ENCODE results near the gene AMER1. TPM values are rescaled to one million over a fixed set of nuclear protein-coding genes. Genes with fewer than 3 reads are reported as not detected.
A peak's percentile ranks its signal among the peaks of the same experiment; 100 is the strongest.
"Not testable (repeated sequence)": the region's sequence is repeated elsewhere in the genome, so short reads cannot be mapped to it uniquely, and the experiment has no call there.

AMER1 gene
- total and polyA plus RNA-seq, 2 of the 8 experiments (the other 6 are each of a cell fraction or from before 2014, with no cell fraction given), result 3.3 to 9.4 TPM

- H3K9me3 ChIP-seq (ENCODE audit: insufficient read depth in 2 of 2, low read depth in 1 of 2, low read length in 1 of 2); H3K4ac ChIP-seq (replicated peaks; ENCODE audit: insufficient read length, low read depth, low read length); H2BK5ac ChIP-seq (ENCODE audit: low read depth, low read length); H2BK120ac ChIP-seq (replicated peaks; ENCODE audit: low read depth, low read length); H3K18ac ChIP-seq (ENCODE audit: extremely low read depth, low read length); H3K14ac ChIP-seq (ENCODE audit: insufficient read length); H3K36me3 ChIP-seq (ENCODE audit: control insufficient read depth in 2 of 4, insufficient read depth in 4 of 4, low read length in 3 of 4); DNase-seq (ENCODE audit: low read depth in 1 of 2, low spot score in 2 of 2); H2AK5ac ChIP-seq (ENCODE audit: low read depth, low read length); H3K23me2 ChIP-seq (ENCODE audit: low read depth, low read length); H4K8ac ChIP-seq (ENCODE audit: extremely low read depth, insufficient read depth, low read length); H3K4me3 ChIP-seq (ENCODE audit: extremely low read depth in 1 of 4, insufficient read depth in 2 of 4, low read depth in 3 of 4, low read length in 4 of 4); H4K91ac ChIP-seq (replicated peaks; ENCODE audit: insufficient read length, low read length); H2BK20ac ChIP-seq (ENCODE audit: low read length); H3K79me1 ChIP-seq (ENCODE audit: low read depth, low read length); H3K27me3 ChIP-seq (replicated peaks in 1 of 4; ENCODE audit: control insufficient read depth in 3 of 4, extremely low read depth in 1 of 4, insufficient read depth in 3 of 4, low read length in 3 of 4); H3K56ac ChIP-seq (replicated peaks; ENCODE audit: insufficient read length, low read depth, low read length); H2BK15ac ChIP-seq (ENCODE audit: low read length); H4K5ac ChIP-seq (ENCODE audit: insufficient read length, low read depth, low read length); POLR2A ChIA-PET (ENCODE audit: partially characterized antibody); H3K4me1 ChIP-seq (replicated peaks in 1 of 4; ENCODE audit: control insufficient read depth in 3 of 4, insufficient read depth in 4 of 4, low read length in 3 of 4); H3K79me2 ChIP-seq (ENCODE audit: control insufficient read depth in 1 of 2, insufficient read depth in 2 of 2, low read length in 2 of 2); H2AFZ ChIP-seq (ENCODE audit: low read length); H3K4me2 ChIP-seq (ENCODE audit: insufficient read depth in 1 of 2, low read depth in 2 of 2, low read length in 2 of 2); H4K20me1 ChIP-seq (replicated peaks in 1 of 2; ENCODE audit: control insufficient read depth in 1 of 2, insufficient read depth in 2 of 2, low read length in 2 of 2); H3K9ac ChIP-seq (replicated peaks in 1 of 4; ENCODE audit: extremely low read depth in 1 of 4, low read depth in 3 of 4, low read length in 3 of 4); H2BK12ac ChIP-seq (ENCODE audit: low read depth, low read length); H3K27ac ChIP-seq (ENCODE audit: low read depth, low read length); H3K23ac ChIP-seq (ENCODE audit: insufficient read length): not testable (repeated sequence)
- CTCF ChIA-PET (ENCODE audit: partially characterized antibody), result interaction anchor here (0.5 kb wide), 1 partner anchor 284 kb away, joined by 3 read pairs; no protein-coding TSS in a partner anchor
- peak in 1 of 3 experiments; percentile 21; a peak in 1 of 4 replicates for TF ChIP-seq CTCF (IDR thresholded peaks at IDR 0.05; ENCODE audit: control extremely low read depth in 1 of 3, insufficient read depth in 1 of 3, low read depth in 1 of 3, low read length in 3 of 3)
- peak; percentile 25 to 43; a peak in 2 of 4 replicates for TF ChIP-seq RAD21 (IDR thresholded peaks at IDR 0.05 in 1 of 2, conservative IDR thresholded peaks at IDR 0.05 in 1 of 2; ENCODE audit: low read depth in 2 of 2, low read length in 2 of 2)
- FAIRE-seq, result peak; percentile 69
These were observed 8.5 kb upstream of the AMER1 start for GRCh38 chrX:64213989-64214388.

All from H1 (cell line).